22Rv1 (cell line): ENCODE measurements around the gene DAB1.

Experiments
- H3K27ac ChIP-seq: fragments of 450-650 bp; 2 replicates; pipeline ENCODE4 v1.5.1; 2017
- ZFX ChIP-seq: fragments of 450-650 bp; IDR thresholded peaks from 2 replicates; pipeline ENCODE4 v1.6.1; 2017; ENCODE audit warnings: antibody characterized with exemption, borderline replicate concordance
- TF ChIP-seq, protein P1 (sequence below): fragments of 450-650 bp; IDR thresholded peaks from 2 replicates; pipeline ENCODE4 v1.5.1; 2017; ENCODE audit warnings: mild to moderate bottlenecking

The DAB1 gene

GRCh38 chr1:57024428-57024827 lies 399.4 kb downstream of the DAB1 start:
- no peak overlapping the region for H3K27ac ChIP-seq
- TF ChIP-seq, protein P1, sequence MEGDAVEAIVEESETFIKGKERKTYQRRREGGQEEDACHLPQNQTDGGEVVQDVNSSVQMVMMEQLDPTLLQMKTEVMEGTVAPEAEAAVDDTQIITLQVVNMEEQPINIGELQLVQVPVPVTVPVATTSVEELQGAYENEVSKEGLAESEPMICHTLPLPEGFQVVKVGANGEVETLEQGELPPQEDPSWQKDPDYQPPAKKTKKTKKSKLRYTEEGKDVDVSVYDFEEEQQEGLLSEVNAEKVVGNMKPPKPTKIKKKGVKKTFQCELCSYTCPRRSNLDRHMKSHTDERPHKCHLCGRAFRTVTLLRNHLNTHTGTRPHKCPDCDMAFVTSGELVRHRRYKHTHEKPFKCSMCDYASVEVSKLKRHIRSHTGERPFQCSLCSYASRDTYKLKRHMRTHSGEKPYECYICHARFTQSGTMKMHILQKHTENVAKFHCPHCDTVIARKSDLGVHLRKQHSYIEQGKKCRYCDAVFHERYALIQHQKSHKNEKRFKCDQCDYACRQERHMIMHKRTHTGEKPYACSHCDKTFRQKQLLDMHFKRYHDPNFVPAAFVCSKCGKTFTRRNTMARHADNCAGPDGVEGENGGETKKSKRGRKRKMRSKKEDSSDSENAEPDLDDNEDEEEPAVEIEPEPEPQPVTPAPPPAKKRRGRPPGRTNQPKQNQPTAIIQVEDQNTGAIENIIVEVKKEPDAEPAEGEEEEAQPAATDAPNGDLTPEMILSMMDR: no peak
- TF ChIP-seq ZFX: no peak

DNA sequence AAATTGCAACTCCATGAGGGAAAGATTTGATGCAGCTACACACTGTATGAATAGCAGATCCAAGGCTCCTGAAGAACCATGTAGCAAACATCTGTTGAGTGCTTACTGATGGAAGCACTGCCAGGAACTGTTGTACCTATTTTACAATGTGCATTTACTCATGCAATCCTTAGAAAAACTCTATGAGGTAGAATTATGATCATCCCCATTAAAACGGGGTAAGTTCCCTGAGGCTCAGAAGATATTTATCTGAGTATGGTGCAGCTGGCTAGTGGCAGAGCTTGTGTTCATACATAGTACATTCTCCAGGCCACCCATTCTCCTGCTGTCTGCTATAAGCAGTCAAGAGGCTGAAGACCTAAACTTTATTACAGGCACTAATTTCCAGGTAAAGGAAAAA lies 403.6 kb downstream of the DAB1 start:
- no peak overlapping the region for H3K27ac ChIP-seq
- TF ChIP-seq, protein P1: no peak

DNA sequence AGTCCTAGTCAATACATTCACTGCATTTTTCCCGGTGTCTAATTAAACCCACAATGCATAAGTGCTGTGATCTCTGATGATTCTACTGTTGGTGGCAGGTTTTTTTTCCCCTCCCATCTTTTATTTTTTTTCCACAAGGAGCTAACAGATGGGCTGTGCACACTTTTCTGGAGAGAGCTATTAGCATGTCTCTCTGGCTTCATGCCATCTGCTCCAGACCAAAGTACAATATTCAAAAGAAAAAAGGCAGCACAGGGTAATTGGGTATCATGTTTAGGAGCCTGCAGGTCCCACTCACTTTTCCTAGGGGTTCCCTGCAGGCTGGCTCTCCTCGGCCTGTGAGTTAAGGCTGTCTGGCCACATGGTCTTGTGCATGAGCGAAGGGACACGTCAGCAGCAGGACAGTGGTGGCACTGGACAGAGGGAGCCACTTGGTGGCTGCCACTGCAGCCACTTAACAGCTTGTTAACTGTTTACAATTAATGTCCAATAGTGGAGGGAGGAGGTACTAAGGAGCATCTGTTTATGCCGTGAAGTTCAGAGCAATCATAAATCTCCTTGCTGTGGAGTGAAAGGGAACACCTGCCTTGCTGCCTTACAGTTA lies 404.5 kb downstream of the DAB1 start:
- no peak for TF ChIP-seq ZFX
- TF ChIP-seq, protein P1: no peak
- H3K27ac ChIP-seq: no peak overlapping the region

DNA sequence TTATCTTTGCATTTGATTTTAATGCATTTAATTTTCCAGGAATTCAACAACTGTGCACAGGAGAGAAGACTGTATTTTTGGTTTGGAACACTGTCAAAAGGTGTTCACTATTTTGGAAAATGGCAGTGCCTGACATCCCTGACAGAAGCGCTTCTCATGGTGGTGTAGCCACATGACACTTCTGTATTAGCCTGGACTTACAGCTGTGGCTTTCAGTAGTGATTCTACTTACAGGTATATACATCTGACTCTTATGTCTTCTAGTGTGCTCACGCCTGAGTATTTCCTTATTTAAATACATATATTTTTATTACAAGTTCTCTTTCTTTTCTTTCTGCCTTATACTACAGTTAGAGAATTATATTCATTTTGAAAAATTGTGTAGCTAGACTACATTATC lies 405.7 kb downstream of the DAB1 start:
- TF ChIP-seq ZFX: no peak
- TF ChIP-seq, protein P1: no peak
- H3K27ac ChIP-seq: no peak overlapping the region

DNA sequence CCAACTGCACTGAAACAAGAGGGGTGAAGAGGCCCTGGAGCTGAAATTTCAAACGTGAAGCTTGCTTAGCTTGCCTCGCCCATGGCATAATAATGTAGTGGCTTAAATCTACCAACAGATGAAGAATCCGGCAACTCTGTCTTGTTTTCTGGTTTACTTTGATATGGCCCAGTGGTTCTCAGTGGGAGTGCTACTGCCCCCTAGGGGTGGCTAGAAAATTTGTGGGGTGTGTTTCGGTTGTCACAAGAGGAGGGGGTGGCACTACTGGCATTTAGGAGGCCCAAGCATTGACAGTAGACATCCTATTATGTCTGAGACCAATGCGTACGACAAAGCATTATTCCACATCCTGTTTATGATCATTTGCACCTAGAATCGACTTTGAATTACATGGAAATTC lies 406.1 kb downstream of the DAB1 start:
- no peak for TF ChIP-seq ZFX
- TF ChIP-seq, protein P1: peak; percentile 60
- no peak overlapping the region for H3K27ac ChIP-seq

DNA sequence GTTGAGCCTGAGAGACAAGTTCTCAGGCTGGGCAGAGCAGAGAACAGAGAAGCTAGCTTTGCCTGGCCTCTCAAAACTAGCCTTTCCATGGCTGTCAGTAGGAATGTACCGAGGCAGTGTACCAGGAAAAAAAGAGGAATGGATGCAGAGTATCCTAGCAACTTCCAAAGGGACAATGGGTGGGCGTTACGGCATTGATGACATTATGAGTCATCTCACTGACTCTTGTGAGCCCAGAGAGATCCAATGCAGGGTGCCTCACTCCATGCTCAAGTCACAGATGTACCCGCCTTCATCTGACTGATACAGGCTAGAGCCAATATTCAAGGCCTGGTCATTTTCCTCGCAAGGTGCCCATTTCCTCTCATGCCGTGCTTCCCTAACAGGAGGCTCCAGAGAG lies 406.7 kb downstream of the DAB1 start:
- no peak overlapping the region for H3K27ac ChIP-seq
- no peak for TF ChIP-seq ZFX
- TF ChIP-seq, protein P1: no peak

DNA sequence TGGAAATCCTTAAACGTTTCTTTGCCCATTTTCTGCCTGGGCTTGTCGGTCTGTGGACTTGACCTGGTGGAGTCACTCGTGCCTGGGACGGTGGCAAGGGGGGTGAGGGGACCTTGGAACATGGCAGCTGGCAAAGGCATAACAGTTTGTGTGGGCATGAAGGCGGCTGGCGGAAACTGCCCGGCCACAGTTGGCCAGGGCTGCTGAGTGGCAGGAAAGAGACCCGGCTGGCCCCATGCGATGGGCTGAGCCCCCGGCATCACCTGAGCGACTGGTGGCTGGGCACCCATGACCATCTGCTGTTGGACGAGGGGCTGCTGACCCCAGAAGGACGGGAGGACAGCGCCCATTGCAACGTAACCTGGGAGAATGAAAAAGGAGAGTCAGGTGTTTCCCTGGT lies 408.8 kb downstream of the DAB1 start:
- H3K27ac ChIP-seq: no peak overlapping the region
- no peak for TF ChIP-seq ZFX
- TF ChIP-seq, protein P1: no peak
